Ectodermal cell (in vitro differentiated cells): Measurements from ENCODE around the gene PSD2.

Experiments used
- H3K27ac ChIP-seq: 2 replicates; pipeline ENCODE4 v1.7.0; 2013; ENCODE audit warnings: mild to moderate bottlenecking, low read depth, low read length; ENCODE audit not compliant: insufficient read depth, poor library complexity, severe bottlenecking
- H3K27me3 ChIP-seq: 2 replicates; pipeline ENCODE4 v1.7.0; 2013; ENCODE audit warnings: mild to moderate bottlenecking, low read length; ENCODE audit not compliant: insufficient read depth, control insufficient read depth, poor library complexity, severe bottlenecking
- H3K36me3 ChIP-seq: one replicate; pipeline ENCODE4 v1.7.0; 2013; ENCODE audit warnings: low read length; ENCODE audit not compliant: control insufficient read depth, insufficient read depth
- H3K4me1 ChIP-seq: one replicate; pipeline ENCODE4 v1.7.0; 2013; ENCODE audit warnings: low read length; ENCODE audit not compliant: control insufficient read depth, insufficient read depth
- H3K4me3 ChIP-seq: 2 replicates; pipeline ENCODE4 v1.7.0; 2013; ENCODE audit warnings: low read depth, low read length, control low read depth; ENCODE audit not compliant: insufficient read depth
- H3K9me3 ChIP-seq: 2 replicates; pipeline ENCODE4 v1.7.0; 2013; ENCODE audit warnings: mild to moderate bottlenecking, low read length, moderate library complexity; ENCODE audit not compliant: control insufficient read depth
- WGBS, 2 experiments: methylation state at CpG; one replicate each; pipeline ENCODE4 v1.1.7; 2013; ENCODE audit warnings: missing lambda C conversion rate in 2 of 2; 5-methylcytosine and 5-hydroxymethylcytosine counted together

Gene PSD2

DNA sequence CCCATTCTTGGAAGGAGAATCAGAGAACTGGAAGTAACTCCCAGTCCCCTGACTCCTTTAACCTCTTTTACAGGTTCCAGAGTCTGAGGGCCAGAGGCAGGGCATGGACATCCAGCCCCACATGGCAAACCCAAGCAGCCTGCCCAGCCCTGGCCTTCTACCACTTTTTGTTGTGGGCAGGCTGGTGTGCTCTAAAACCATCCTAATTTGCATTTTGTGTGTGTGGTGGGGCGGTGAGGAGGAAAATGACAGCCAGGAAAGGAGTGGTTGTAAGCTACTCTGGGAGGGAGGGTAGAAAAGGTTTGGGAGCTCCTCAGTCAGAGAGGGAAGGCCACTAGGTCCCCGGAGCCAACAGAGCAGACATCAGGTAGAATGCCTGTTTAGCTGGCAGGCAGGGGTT lies 90.6 kb downstream of the PSD2 start:
- Histone ChIP-seq H3K4me3 (no peak overlapping the region), H3K27me3 (no peaks in the 10 kb centered on the region), H3K9me3 (no peaks in the 10 kb centered on the region), H3K36me3 (no peaks in the 10 kb centered on the region), H3K4me1 (no peaks in the 10 kb centered on the region), H3K27ac (no peak overlapping the region)
- WGBS, 2 experiments: 71 to 72% methylated on average over 2 of the region's 2 CpGs

- no peak overlapping the region for H3K4me3 ChIP-seq
- H3K9me3 ChIP-seq: no peaks in the 10 kb centered on the region
- WGBS, 2 experiments: 73 to 78% methylated on average over 4 of the region's 4 CpGs
- H3K4me1 ChIP-seq: no peaks in the 10 kb centered on the region
- H3K27ac ChIP-seq: no peak overlapping the region
- H3K27me3 ChIP-seq: no peaks in the 10 kb centered on the region
- H3K36me3 ChIP-seq: no peaks in the 10 kb centered on the region
These were observed 92.8 kb downstream of the PSD2 start for GRCh38 chr5:139888370-139888769.

DNA sequence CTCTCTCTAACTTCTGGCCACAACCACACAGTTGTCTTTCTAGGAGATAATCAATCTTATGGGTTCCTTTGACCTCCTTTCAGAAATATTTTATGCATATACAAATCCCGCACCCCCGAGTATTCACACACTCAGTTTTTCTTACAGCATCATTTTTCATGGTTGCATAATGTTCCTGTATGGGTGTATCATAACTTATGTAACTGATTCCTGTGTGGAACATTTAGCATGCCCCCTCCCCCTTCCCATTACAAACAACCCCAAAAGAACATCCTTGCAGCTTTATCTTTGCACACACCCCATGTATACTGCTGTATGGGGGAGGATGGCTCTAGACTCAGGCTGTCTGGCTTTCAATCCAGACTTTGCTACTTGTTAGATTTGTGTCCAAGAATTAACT lies 93.8 kb downstream of the PSD2 start:
- 100% methylated on average over 2 of the region's 2 CpGs for WGBS, 2 experiments
- Histone ChIP-seq H3K27ac (no peak overlapping the region), H3K4me3 (no peak overlapping the region), H3K27me3 (no peaks in the 10 kb centered on the region), H3K4me1 (no peaks in the 10 kb centered on the region), H3K36me3 (no peaks in the 10 kb centered on the region), H3K9me3 (no peaks in the 10 kb centered on the region)

GRCh38 chr5:139893873-139894272 lies 98.3 kb downstream of the PSD2 start:
- Histone ChIP-seq H3K4me3 (no peak overlapping the region), H3K4me1 (no peaks in the 10 kb centered on the region), H3K36me3 (no peaks in the 10 kb centered on the region), H3K27me3 (peaks cover 3% of the 10 kb centered on the region), H3K27ac (no peak overlapping the region), H3K9me3 (no peaks in the 10 kb centered on the region)
- 82 to 83% methylated on average over 9 of the region's 9 CpGs for WGBS, 2 experiments
